ENCODE results near the gene OCLN. TPM values are rescaled to one million over a fixed set of nuclear protein-coding genes. Genes with fewer than 3 reads are reported as not detected.
"Not testable (repeated sequence)": the region's sequence is repeated elsewhere in the genome, so short reads cannot be mapped to it uniquely, and the experiment has no call there.

The OCLN gene
- polyA plus RNA-seq, 4 donors = 7.8 to 134 (median 12.3) TPM

DNA sequence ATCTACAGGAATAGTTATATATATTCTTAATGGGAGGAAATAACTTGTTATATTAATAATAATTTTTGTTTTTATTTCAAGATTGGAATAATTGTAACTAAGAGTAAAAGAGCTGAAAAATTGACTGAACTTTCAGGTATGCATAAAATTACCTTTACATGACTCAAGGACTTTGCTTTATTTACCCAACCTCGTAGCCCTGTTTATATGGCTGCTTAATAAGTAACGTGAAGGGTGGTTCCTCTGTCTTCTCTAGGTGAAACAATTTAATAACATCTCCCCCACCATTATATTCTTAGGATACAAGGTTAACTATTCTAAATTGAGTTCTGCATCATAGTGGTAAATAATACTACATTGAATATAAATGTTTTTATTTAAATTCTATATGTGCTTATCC, 75.5 kb downstream of the OCLN start:
- H3K4me1 ChIP-seq (ENCODE audit: control insufficient read depth in 3 of 3, insufficient read depth in 2 of 3, low read depth in 1 of 3, low read length in 2 of 3); H3K9me3 ChIP-seq (ENCODE audit: control insufficient read depth in 2 of 2, insufficient read depth in 1 of 2, low read depth in 1 of 2, low read length in 1 of 2); H3K27ac ChIP-seq (ENCODE audit: low read depth in 1 of 3, low read length in 2 of 3); DNase-seq; FAIRE-seq; H3K27me3 ChIP-seq (ENCODE audit: control insufficient read depth in 3 of 3, insufficient read depth in 3 of 3, low read length in 3 of 3); H3K4me3 ChIP-seq (ENCODE audit: low read depth in 1 of 3, low read length in 3 of 3); H3K36me3 ChIP-seq (ENCODE audit: control insufficient read depth in 3 of 3, insufficient read depth in 2 of 3, low read depth in 1 of 3, low read length in 3 of 3): not testable (repeated sequence)
- no CpG with 5 or more reads among the region's 2 CpGs for WGBS, 3 donors

GRCh38 chr5:69583356-69583755, 90.8 kb downstream of the OCLN start:
- not testable (repeated sequence) for H3K27ac ChIP-seq (ENCODE audit: low read depth in 1 of 3, low read length in 2 of 3); H3K36me3 ChIP-seq (ENCODE audit: control insufficient read depth in 3 of 3, insufficient read depth in 2 of 3, low read depth in 1 of 3, low read length in 3 of 3); H3K4me3 ChIP-seq (ENCODE audit: low read depth in 1 of 3, low read length in 3 of 3); H3K27me3 ChIP-seq (ENCODE audit: control insufficient read depth in 3 of 3, insufficient read depth in 3 of 3, low read length in 3 of 3); DNase-seq; FAIRE-seq; H3K9me3 ChIP-seq (ENCODE audit: control insufficient read depth in 2 of 2, insufficient read depth in 1 of 2, low read depth in 1 of 2, low read length in 1 of 2); H3K4me1 ChIP-seq (ENCODE audit: control insufficient read depth in 3 of 3, insufficient read depth in 2 of 3, low read depth in 1 of 3, low read length in 2 of 3)
- no CpG with 5 or more reads among the region's 2 CpGs for WGBS, 3 donors

- H3K36me3 ChIP-seq (ENCODE audit: control insufficient read depth in 3 of 3, insufficient read depth in 2 of 3, low read depth in 1 of 3, low read length in 3 of 3); H3K27ac ChIP-seq (ENCODE audit: low read depth in 1 of 3, low read length in 2 of 3); FAIRE-seq; H3K4me1 ChIP-seq (ENCODE audit: control insufficient read depth in 3 of 3, insufficient read depth in 2 of 3, low read depth in 1 of 3, low read length in 2 of 3); H3K27me3 ChIP-seq (ENCODE audit: control insufficient read depth in 3 of 3, insufficient read depth in 3 of 3, low read length in 3 of 3); H3K9me3 ChIP-seq (ENCODE audit: control insufficient read depth in 2 of 2, insufficient read depth in 1 of 2, low read depth in 1 of 2, low read length in 1 of 2); DNase-seq; H3K4me3 ChIP-seq (ENCODE audit: low read depth in 1 of 3, low read length in 3 of 3): not testable (repeated sequence)
- 60 to 83% (median 67%) methylated on average over 1 of the region's 7 CpGs for WGBS, 3 donors
Observed at GRCh38 chr5:69596114-69596840, 103.7 kb downstream of the OCLN start.

GRCh38 chr5:69601947-69602346, 109.4 kb downstream of the OCLN start:
- not testable (repeated sequence) for H3K27ac ChIP-seq (ENCODE audit: low read depth in 1 of 3, low read length in 2 of 3); H3K36me3 ChIP-seq (ENCODE audit: control insufficient read depth in 3 of 3, insufficient read depth in 2 of 3, low read depth in 1 of 3, low read length in 3 of 3); H3K9me3 ChIP-seq (ENCODE audit: control insufficient read depth in 2 of 2, insufficient read depth in 1 of 2, low read depth in 1 of 2, low read length in 1 of 2); H3K4me3 ChIP-seq (ENCODE audit: low read depth in 1 of 3, low read length in 3 of 3); FAIRE-seq; H3K27me3 ChIP-seq (ENCODE audit: control insufficient read depth in 3 of 3, insufficient read depth in 3 of 3, low read length in 3 of 3); DNase-seq; H3K4me1 ChIP-seq (ENCODE audit: control insufficient read depth in 3 of 3, insufficient read depth in 2 of 3, low read depth in 1 of 3, low read length in 2 of 3)
- WGBS, 3 donors = no CpG with 5 or more reads among the region's 6 CpGs

DNA sequence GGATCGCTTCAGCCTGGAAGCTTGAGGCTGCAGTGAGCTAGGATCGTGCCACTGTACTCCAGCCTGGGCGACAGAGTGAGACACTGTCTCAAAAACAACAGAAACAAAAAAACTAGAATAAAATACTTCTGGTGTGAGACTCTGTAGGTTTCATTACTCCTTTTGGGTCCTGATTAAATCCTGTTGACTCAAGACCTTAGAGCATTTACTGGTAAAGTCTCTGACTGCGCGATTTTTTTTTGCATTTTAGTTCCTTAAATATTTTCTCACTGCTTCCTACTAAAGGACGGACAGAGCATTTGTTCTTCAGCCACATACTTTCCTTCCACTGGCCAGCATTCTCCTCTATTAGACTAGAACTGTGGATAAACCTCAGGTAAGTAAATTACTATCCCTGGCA, 114.2 kb downstream of the OCLN start:
- not testable (repeated sequence) for H3K27ac ChIP-seq (ENCODE audit: low read depth in 1 of 3, low read length in 2 of 3); FAIRE-seq; H3K9me3 ChIP-seq (ENCODE audit: control insufficient read depth in 2 of 2, insufficient read depth in 1 of 2, low read depth in 1 of 2, low read length in 1 of 2); H3K4me3 ChIP-seq (ENCODE audit: low read depth in 1 of 3, low read length in 3 of 3); H3K36me3 ChIP-seq (ENCODE audit: control insufficient read depth in 3 of 3, insufficient read depth in 2 of 3, low read depth in 1 of 3, low read length in 3 of 3); H3K4me1 ChIP-seq (ENCODE audit: control insufficient read depth in 3 of 3, insufficient read depth in 2 of 3, low read depth in 1 of 3, low read length in 2 of 3); H3K27me3 ChIP-seq (ENCODE audit: control insufficient read depth in 3 of 3, insufficient read depth in 3 of 3, low read length in 3 of 3); DNase-seq
- WGBS, 3 donors = 80 to 93% (median 90%) methylated on average over 3 of the region's 6 CpGs

Other genes with a start within 250 kb of the OCLN start
- 10 to 100 TPM in 1 of 4 donors, 1 to 10 TPM in 3; 5.1 to 15.1 (median 8.0) TPM for gene CCDC125, start 160.0 kb upstream of the OCLN start, polyA plus RNA-seq
- 10 to 100 TPM; 39.5 to 61.6 (median 52.3) TPM for gene AK6, start 123.3 kb upstream of the OCLN start, polyA plus RNA-seq
- gene TAF9, start 123.3 kb upstream of the OCLN start, polyA plus RNA-seq = 10 to 100 TPM; 56.4 to 70.3 (median 64.2) TPM
- gene RAD17, start 123.0 kb upstream of the OCLN start, polyA plus RNA-seq = 10 to 100 TPM; 12.6 to 26.5 (median 15.0) TPM
- gene MARVELD2, start 77.7 kb upstream of the OCLN start, polyA plus RNA-seq = 10 to 100 TPM in 2 of 4 donors, 1 to 10 TPM in 2; 6.2 to 52.2 (median 9.4) TPM
- gene GTF2H2C, start 67.4 kb downstream of the OCLN start, polyA plus RNA-seq = 10 to 100 TPM in 3 of 4 donors, 1 to 10 TPM in 1; 5.7 to 61.2 (median 16.0) TPM